Activated CD4-positive, alpha-beta memory T cell treated with anti-CD3 and anti-CD28 coated beads for 36 hours (primary cell): ENCODE measurements around the gene KCNQ1OT1. TPM values are rescaled to one million over a fixed set of nuclear protein-coding genes. Genes with fewer than 3 reads are reported as not detected.

Experiments
- CTCF ChIA-PET: fragments of 350-600 bp; sonication (Branson Sonifier 250); formaldehyde crosslinking; loops from one replicate; lab custom pipeline; 2021; ENCODE audit warnings: antibody characterized with exemption, inconsistent platforms; lab: Charles Lee
- POLR2A ChIA-PET: fragments of 350-600 bp; sonication (Branson Sonifier 250); formaldehyde crosslinking; loops from one replicate; lab custom pipeline; 2021; ENCODE audit warnings: antibody characterized with exemption; lab: Charles Lee
- DNase-seq: peaks from one replicate; pipeline ENCODE4 v3.0.0-alpha.2; 2020
- H3K27ac Mint-ChIP-seq: one replicate; pipeline ENCODE4 v1.8.0; 2021; ENCODE audit warnings: mixed read lengths
- H3K27me3 Mint-ChIP-seq: one replicate; pipeline ENCODE4 v1.8.0; 2021; ENCODE audit warnings: mixed read lengths
- H3K36me3 Mint-ChIP-seq: one replicate; pipeline ENCODE4 v1.8.0; 2021; ENCODE audit warnings: mixed read lengths
- H3K4me1 Mint-ChIP-seq: one replicate; pipeline ENCODE4 v1.8.0; 2021; ENCODE audit warnings: low read depth, mixed read lengths
- H3K4me3 Mint-ChIP-seq: one replicate; pipeline ENCODE4 v1.8.0; 2021; ENCODE audit warnings: mild to moderate bottlenecking, mixed read lengths
- H3K9me3 Mint-ChIP-seq: one replicate; pipeline ENCODE4 v1.8.0; 2021; ENCODE audit warnings: mixed read lengths
- intact Hi-C: fragments of 100-400 bp; cut with micrococcal nuclease; formaldehyde crosslinking; loops from one replicate; pipeline ENCODE4 v1.15.1; 2023
- total RNA-seq, 2 experiments: library from RNA; stranded (reverse); gene quantifications; one replicate each; pipeline ENCODE4 v1.2.3, GENCODE V29; 2021

KCNQ1OT1 gene
- total RNA-seq, 2 experiments from 2014 or later: 0.19 TPM

- Mint-ChIP-seq H3K27ac (no peak overlapping the region), H3K4me1 (no peaks in the 10 kb centered on the region), H3K27me3 (no peaks in the 10 kb centered on the region), H3K36me3 (no peaks in the 10 kb centered on the region), H3K4me3 (no peak overlapping the region), H3K9me3 (no peaks in the 10 kb centered on the region)
- ChIA-PET POLR2A (no interaction called here), CTCF (interaction anchor here (1.6 kb wide), 1 partner anchor 321 kb away, joined by 4 read pairs; no protein-coding TSS in a partner anchor)
- intact Hi-C loops: no loop called here
- DNase-seq: no peak
Measured at GRCh38 chr11:2571598-2572281, 128.1 kb downstream of the KCNQ1OT1 start.

DNA sequence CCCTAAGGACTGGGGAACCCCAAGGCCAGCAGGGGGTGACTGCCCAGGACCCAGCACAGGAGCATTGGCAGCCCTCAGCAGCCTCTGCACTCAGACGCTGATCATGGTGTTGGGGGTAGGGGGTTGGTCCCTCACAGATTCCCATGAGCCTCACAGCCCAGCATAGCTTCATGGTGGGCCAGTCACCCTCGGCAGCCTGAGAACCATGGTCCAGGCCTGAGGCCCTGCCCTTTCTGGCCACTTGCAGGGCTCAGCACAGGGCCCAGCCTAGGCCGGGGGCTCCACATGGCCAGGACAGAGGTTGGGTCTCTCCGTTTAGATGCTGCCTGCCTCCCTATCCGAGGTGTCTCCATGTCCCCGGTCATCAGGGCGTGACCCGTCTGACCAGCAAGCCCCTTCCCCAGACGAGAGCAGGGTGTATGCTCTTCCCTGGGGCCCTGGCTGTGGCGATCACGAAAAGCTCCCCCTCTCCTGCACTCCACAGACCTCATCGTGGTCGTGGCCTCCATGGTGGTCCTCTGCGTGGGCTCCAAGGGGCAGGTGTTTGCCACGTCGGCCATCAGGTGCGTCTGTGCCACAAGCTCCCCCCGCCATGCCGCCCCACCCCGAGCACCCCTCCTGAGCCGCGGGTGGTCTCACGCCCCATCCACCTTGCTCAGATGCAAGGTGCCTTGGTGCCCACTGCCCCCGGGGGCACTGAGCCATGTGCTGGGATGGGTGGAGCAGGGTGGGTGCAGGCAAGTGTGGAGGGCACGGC lies 128.8 kb downstream of the KCNQ1OT1 start:
- no peak overlapping the region for H3K27ac Mint-ChIP-seq
- intact Hi-C loops: no loop called here
- H3K4me1 Mint-ChIP-seq: no peaks in the 10 kb centered on the region
- no peak overlapping the region for H3K4me3 Mint-ChIP-seq
- no peak for DNase-seq
- H3K27me3 Mint-ChIP-seq: no peaks in the 10 kb centered on the region
- ChIA-PET CTCF (interaction anchor here (1.6 kb wide), 1 partner anchor 322 kb away, joined by 4 read pairs; no protein-coding TSS in a partner anchor), POLR2A (no interaction called here)
- no peaks in the 10 kb centered on the region for H3K36me3 Mint-ChIP-seq
- no peaks in the 10 kb centered on the region for H3K9me3 Mint-ChIP-seq

- CTCF ChIA-PET: no interaction called here
- H3K36me3 Mint-ChIP-seq: no peaks in the 10 kb centered on the region
- no peak overlapping the region for H3K4me3 Mint-ChIP-seq
- no peak overlapping the region for H3K27ac Mint-ChIP-seq
- no peaks in the 10 kb centered on the region for H3K27me3 Mint-ChIP-seq
- POLR2A ChIA-PET: no interaction called here
- intact Hi-C loops: no loop called here
- H3K4me1 Mint-ChIP-seq: no peaks in the 10 kb centered on the region
- DNase-seq: no peak
- H3K9me3 Mint-ChIP-seq: no peaks in the 10 kb centered on the region
Measured at GRCh38 chr11:2570211-2570811, 129.5 kb downstream of the KCNQ1OT1 start.

DNA sequence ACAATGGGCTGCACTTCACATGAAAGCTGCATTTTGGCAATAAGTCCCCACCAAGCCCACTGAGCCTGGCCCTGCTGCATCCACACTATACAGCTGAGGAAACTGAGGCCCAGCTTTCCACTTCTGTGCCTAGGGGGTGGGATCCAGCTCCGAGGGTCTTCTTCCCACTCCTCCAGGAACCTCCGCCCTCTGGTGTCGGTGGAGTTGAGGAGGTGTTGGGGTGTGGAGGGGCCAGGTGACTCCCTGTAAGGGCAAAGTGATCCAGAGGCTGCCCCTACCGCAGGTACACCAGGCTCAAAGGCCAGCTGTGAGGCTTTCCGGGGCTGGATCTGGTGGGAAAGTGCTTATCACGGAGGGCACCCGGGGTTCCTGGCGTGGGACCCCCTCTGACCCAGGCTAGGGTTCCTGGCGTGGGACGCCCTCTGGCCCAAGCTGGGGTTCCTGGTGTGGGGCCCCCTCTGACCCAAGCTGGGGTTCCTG lies 130.0 kb downstream of the KCNQ1OT1 start:
- CTCF ChIA-PET: no interaction called here
- Mint-ChIP-seq H3K36me3 (no peaks in the 10 kb centered on the region), H3K9me3 (no peaks in the 10 kb centered on the region), H3K4me1 (no peaks in the 10 kb centered on the region), H3K27me3 (no peaks in the 10 kb centered on the region), H3K27ac (no peak overlapping the region), H3K4me3 (no peak overlapping the region)
- intact Hi-C loops: no loop called here
- DNase-seq: no peak
- POLR2A ChIA-PET: no interaction called here

DNA sequence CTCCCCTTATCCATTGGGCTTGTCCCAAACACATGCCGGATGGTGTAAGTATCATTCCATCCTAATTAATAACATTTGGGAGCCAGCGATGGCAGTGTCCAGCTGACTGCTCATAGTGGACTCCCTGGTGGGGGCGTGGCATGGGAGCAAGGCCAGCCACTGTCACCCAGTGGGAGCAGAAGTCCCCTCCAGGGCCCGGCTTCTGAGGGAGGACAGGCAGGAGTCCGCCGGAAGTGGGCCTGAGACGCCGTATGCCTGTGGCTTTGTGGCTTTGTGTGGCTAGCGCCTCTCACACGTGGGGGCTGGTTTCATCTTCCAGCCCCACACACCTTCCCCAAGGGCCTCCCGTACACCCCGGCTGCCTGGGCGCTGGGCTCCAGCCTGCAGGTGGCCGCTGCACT lies 130.5 kb downstream of the KCNQ1OT1 start:
- H3K27me3 Mint-ChIP-seq: no peaks in the 10 kb centered on the region
- CTCF ChIA-PET: no interaction called here
- intact Hi-C loops: no loop called here
- POLR2A ChIA-PET: no interaction called here
- no peak overlapping the region for H3K4me3 Mint-ChIP-seq
- no peaks in the 10 kb centered on the region for H3K36me3 Mint-ChIP-seq
- H3K4me1 Mint-ChIP-seq: no peaks in the 10 kb centered on the region
- no peak overlapping the region for H3K27ac Mint-ChIP-seq
- DNase-seq: no peak
- no peaks in the 10 kb centered on the region for H3K9me3 Mint-ChIP-seq

GRCh38 chr11:2567026-2567671 lies 132.6 kb downstream of the KCNQ1OT1 start:
- Mint-ChIP-seq H3K27ac (no peak overlapping the region), H3K4me1 (no peaks in the 10 kb centered on the region), H3K27me3 (no peaks in the 10 kb centered on the region), H3K9me3 (no peaks in the 10 kb centered on the region), H3K36me3 (no peaks in the 10 kb centered on the region), H3K4me3 (no peak overlapping the region)
- no peak for DNase-seq
- ChIA-PET POLR2A (no interaction called here), CTCF (interaction anchor here (1.2 kb wide), 1 partner anchor 325 kb away, joined by 4 read pairs; no protein-coding TSS in a partner anchor)
- intact Hi-C loops: no loop called here

DNA sequence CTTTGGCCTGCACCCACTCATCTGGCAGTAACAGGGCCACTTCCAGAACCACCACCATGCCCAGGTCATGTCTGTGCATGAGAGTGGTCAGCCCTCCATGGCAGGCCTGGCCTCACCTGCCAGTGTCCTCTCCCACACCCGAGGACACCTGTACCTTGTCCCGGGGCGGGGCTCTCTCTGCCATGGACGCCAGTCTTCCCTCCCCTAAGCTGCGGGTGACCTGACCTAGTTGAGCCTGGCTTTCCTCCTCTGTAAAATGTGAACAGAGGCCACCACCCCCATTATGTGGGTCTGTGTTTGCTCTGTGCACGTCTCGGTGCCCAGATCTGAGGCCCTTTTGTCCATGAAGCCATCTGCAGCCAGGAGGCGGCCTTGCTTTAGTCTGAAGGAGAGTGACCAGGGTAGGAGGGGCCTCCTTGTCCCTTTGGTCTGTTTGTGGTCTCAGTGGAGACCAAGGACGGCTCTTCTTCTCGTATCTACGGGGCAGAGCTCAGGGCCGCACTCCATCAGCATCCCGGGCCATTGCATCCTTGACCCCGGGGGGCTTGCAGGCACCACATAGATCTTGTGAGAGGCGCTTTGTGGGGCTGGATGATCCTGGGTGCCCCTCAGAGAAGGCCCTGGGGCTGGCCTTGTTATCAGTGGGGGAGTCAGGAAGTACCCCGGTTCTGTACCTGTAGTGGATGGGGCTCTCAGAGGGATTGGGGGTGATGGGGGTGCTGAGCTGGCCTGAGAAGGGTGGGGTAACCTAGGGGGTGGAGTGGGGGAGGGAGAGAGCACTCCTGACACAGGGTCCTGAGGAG lies 133.4 kb downstream of the KCNQ1OT1 start:
- Mint-ChIP-seq H3K27me3 (no peaks in the 10 kb centered on the region), H3K36me3 (no peaks in the 10 kb centered on the region), H3K4me3 (no peak overlapping the region), H3K9me3 (no peaks in the 10 kb centered on the region), H3K4me1 (no peaks in the 10 kb centered on the region), H3K27ac (no peak overlapping the region)
- ChIA-PET CTCF (interaction anchor here (1.2 kb wide), 1 partner anchor 326 kb away, joined by 4 read pairs; no protein-coding TSS in a partner anchor), POLR2A (no interaction called here)
- DNase-seq: no peak
- intact Hi-C loops: no loop called here

DNA sequence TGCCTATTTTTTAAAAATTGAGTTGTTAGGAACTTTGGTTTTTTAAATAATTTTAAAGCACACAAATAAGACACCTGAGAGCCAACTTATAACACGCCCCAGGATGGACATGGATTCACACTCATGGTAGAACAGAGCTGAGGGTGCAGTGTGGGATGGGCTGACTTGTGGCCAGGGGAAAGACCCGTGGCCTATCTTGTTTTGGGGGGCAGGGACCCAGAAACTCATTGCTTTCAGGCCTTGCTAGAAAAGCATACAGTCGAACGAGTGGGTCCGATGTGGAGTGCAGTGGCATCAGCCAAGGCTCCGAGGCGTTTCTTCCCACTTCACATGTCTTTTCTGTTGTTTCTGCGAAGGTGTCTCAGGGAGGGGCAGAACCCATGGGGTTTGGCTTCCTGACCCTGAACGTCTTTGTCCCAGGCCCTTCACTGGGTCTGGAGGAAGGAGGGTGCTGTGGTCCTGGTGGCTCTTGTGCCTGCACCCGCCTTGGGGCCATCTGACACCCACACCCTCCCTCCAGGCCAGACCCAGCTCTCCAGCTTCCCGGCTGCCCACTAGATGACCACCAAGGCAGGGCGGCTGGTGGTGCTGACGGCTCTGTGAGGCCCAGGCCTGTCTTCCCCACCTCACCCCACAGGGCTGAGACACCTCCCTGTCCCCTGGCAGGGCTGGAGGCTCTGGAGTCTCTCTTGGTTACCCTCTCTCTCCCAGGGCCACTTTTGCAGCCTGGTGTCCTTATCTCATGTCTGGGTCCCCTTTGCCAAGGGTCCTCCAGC lies 134.2 kb downstream of the KCNQ1OT1 start:
- Mint-ChIP-seq H3K9me3 (no peaks in the 10 kb centered on the region), H3K4me1 (no peaks in the 10 kb centered on the region), H3K27ac (no peak overlapping the region), H3K27me3 (no peaks in the 10 kb centered on the region), H3K4me3 (no peak overlapping the region), H3K36me3 (no peaks in the 10 kb centered on the region)
- intact Hi-C loops: no loop called here
- CTCF ChIA-PET: no interaction called here
- no peak for DNase-seq
- POLR2A ChIA-PET: no interaction called here

GRCh38 chr11:2564588-2565425 lies 135.0 kb downstream of the KCNQ1OT1 start:
- intact Hi-C loops: no loop called here
- ChIA-PET CTCF (no interaction called here), POLR2A (no interaction called here)
- H3K4me1 Mint-ChIP-seq: no peaks in the 10 kb centered on the region
- no peak for DNase-seq
- H3K4me3 Mint-ChIP-seq: no peak overlapping the region
- H3K36me3 Mint-ChIP-seq: no peaks in the 10 kb centered on the region
- no peaks in the 10 kb centered on the region for H3K9me3 Mint-ChIP-seq
- H3K27ac Mint-ChIP-seq: no peak overlapping the region
- no peaks in the 10 kb centered on the region for H3K27me3 Mint-ChIP-seq

DNA sequence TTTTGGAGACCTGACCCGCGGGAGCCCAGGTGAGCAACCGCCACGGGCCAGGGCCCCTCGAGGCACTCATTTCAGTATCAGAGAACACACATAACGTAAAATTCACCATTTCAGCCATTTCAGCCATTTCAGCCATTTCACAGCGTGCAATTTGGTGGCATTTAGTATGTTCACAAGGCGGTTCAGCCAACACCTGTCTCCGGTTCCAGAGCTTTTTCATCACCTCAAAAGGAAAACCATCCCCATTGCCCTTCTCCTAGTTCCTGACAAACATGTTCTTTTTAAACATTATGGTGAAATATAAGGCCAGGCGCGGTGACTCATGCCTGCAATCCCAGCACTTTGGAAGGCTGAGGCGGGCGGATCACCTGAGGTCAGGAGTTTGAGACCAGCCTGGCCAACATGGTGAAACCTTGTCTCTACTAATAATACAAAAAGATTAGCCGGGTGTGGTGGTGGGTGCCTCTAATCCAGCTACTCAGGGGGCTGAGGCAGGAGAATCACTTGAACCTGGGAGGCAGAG lies 135.7 kb downstream of the KCNQ1OT1 start:
- H3K4me3 Mint-ChIP-seq: no peak overlapping the region
- ChIA-PET CTCF (no interaction called here), POLR2A (no interaction called here)
- no peaks in the 10 kb centered on the region for H3K9me3 Mint-ChIP-seq
- no peak overlapping the region for H3K27ac Mint-ChIP-seq
- no peaks in the 10 kb centered on the region for H3K4me1 Mint-ChIP-seq
- no peaks in the 10 kb centered on the region for H3K27me3 Mint-ChIP-seq
- no peak for DNase-seq
- intact Hi-C loops: no loop called here
- H3K36me3 Mint-ChIP-seq: no peaks in the 10 kb centered on the region
